A549 (cell line): ENCODE measurements around the gene TIMM10.

ENCODE experiments used
- JUNB ChIP-seq: fragments of >200 bp; sonication (Bioruptor Twin); formaldehyde crosslinking; IDR thresholded peaks from 2 replicates; pipeline ENCODE4 v1.6.1; 2016
- NR3C1 ChIP-seq: fragments of >200 bp; sonication (Bioruptor Twin); formaldehyde crosslinking; IDR thresholded peaks from 3 replicates; pipeline ENCODE4 v1.6.1; 2017
- POLR2AphosphoS2 ChIP-seq: conservative IDR thresholded peaks from 2 replicates; pipeline ENCODE4 v1.6.1; 2012; ENCODE audit warnings: low read length, improper control_type of control experiment, inconsistent platforms
- RAD21 ChIP-seq, 2 experiments: fragments of >200 bp in 1 of 2; sonication (Bioruptor Twin) in 1 of 2; formaldehyde crosslinking in 1 of 2; IDR thresholded peaks in 1 of 2; conservative IDR thresholded peaks in 1 of 2; 2 replicates in 1 of 2; 3 replicates in 1 of 2; pipeline ENCODE4 v1.6.1; 2012 to 2018; ENCODE audit warnings: inconsistent platforms in 1 of 2
- SMC3 ChIP-seq: fragments of >200 bp; sonication (Bioruptor Twin); formaldehyde crosslinking; IDR thresholded peaks from 3 replicates; pipeline ENCODE4 v1.6.1; 2018; ENCODE audit warnings: inconsistent platforms
- SREBF2 ChIP-seq: fragments of 450-650 bp; IDR thresholded peaks from 2 replicates; pipeline ENCODE4 v1.6.1; 2014; ENCODE audit warnings: mild to moderate bottlenecking, moderate library complexity
- TF ChIP-seq, protein P1 (sequence below): fragments of >200 bp; sonication (Bioruptor Twin); formaldehyde crosslinking; IDR thresholded peaks from 3 replicates; pipeline ENCODE4 v1.5.1; 2016

DNA sequence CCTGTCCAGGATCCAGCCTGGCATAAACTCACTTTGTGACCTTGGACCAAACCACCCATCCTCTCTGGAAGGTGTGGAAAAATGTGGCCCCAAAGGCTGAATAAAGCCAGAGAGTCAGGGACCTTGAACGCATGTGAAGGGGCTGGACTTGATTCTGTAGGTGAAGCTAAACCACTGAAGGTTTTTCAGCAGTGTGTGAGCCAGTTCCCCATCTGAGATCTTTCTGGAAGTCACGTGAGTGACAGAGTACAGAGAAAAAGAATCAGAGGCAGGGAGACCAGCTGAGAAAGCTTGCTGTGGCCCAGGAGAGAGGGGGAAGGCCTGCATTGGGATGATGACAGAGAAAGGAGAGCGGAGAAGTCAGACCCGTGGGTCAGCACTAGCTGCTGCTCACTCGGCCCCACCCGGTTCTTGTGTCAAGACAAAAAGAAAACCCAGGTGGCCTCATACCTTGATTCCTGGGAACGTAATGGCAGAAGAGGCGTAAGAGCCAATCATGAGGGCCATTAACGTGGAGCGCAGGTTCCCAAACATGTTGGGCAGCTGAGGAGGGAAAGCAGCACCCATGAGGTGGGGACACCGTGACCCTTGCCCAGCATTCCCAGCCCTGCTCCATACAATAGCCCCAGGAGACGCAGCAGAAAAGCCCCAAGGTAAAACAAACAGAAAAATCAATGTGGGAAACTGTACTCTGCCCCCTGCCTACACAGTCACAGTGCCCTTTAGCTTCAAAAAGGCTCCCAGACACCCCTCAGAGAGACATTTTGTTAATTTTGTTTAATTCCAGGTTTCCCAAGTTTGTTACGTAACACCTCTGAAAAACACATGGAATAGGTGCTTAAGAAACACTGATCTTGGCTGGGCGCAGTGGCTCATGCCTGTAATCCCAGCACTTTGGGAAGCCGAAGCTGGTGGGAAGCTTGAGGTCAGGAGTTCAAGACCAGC lies 33.0 kb downstream of the TIMM10 start:
- TF ChIP-seq POLR2AphosphoS2 (no peak), RAD21 (conservative IDR thresholded peaks at IDR 0.05 in 1 of 2, IDR thresholded peaks at IDR 0.05 in 1 of 2) (no peak), SMC3 (no peak), SREBF2 (no peak), NR3C1 (no peak), JUNB (no peak)
- TF ChIP-seq, protein P1, sequence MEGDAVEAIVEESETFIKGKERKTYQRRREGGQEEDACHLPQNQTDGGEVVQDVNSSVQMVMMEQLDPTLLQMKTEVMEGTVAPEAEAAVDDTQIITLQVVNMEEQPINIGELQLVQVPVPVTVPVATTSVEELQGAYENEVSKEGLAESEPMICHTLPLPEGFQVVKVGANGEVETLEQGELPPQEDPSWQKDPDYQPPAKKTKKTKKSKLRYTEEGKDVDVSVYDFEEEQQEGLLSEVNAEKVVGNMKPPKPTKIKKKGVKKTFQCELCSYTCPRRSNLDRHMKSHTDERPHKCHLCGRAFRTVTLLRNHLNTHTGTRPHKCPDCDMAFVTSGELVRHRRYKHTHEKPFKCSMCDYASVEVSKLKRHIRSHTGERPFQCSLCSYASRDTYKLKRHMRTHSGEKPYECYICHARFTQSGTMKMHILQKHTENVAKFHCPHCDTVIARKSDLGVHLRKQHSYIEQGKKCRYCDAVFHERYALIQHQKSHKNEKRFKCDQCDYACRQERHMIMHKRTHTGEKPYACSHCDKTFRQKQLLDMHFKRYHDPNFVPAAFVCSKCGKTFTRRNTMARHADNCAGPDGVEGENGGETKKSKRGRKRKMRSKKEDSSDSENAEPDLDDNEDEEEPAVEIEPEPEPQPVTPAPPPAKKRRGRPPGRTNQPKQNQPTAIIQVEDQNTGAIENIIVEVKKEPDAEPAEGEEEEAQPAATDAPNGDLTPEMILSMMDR: no peak
